A172 (cell line): ENCODE results near the gene RNF115. TPM values are rescaled to one million over a fixed set of nuclear protein-coding genes. Genes with fewer than 3 reads are reported as not detected.
"Not testable (repeated sequence)": the region's sequence is repeated elsewhere in the genome, so short reads cannot be mapped to it uniquely, and the experiment has no call there.

Source experiments
- DNase-seq: peaks from one replicate; pipeline ENCODE4 v3.0.0-alpha.2; 2015; ENCODE audit warnings: low spot score
- total RNA-seq: library from RNA; depleted of rRNA; stranded (reverse); fragments of >200 nt; shearing (Covaris generic); gene quantifications from 2 replicates; pipeline ENCODE4 v1.2.3, GENCODE V29; 2014

Gene RNF115
- total RNA-seq, 1 experiment from 2014 or later, result 23.1 TPM

- DNase-seq, result no peak
Observed at GRCh38 chr1:145777357-145778145, 46.3 kb downstream of the RNF115 start.

GRCh38 chr1:145773423-145773822 lies 50.5 kb downstream of the RNF115 start:
- DNase-seq, result no peak

- DNase-seq, result no peak
Observed at GRCh38 chr1:145771056-145771455, 52.8 kb downstream of the RNF115 start.

GRCh38 chr1:145768004-145768403 lies 55.9 kb downstream of the RNF115 start:
- DNase-seq, result not testable (repeated sequence)

- DNase-seq, result not testable (repeated sequence)
Observed at GRCh38 chr1:145766926-145767325, 57.0 kb downstream of the RNF115 start.

- DNase-seq, result not testable (repeated sequence)
Observed at GRCh38 chr1:145765585-145766360, 58.1 kb downstream of the RNF115 start.

- DNase-seq, result not testable (repeated sequence)
Observed at GRCh38 chr1:145765127-145765526, 58.8 kb downstream of the RNF115 start.

GRCh38 chr1:145764231-145764940 lies 59.5 kb downstream of the RNF115 start:
- DNase-seq, result not testable (repeated sequence)

GRCh38 chr1:145762001-145762400 lies 61.9 kb downstream of the RNF115 start:
- not testable (repeated sequence) for DNase-seq

- not testable (repeated sequence) for DNase-seq
Observed at GRCh38 chr1:145761498-145761897, 62.4 kb downstream of the RNF115 start.

- not testable (repeated sequence) for DNase-seq
Observed at GRCh38 chr1:145760395-145760949, 63.4 kb downstream of the RNF115 start.

- no peak for DNase-seq
Observed at GRCh38 chr1:145759721-145760120, 64.2 kb downstream of the RNF115 start.

GRCh38 chr1:145758575-145758974 lies 65.3 kb downstream of the RNF115 start:
- no peak for DNase-seq

- no peak for DNase-seq
Observed at GRCh38 chr1:145758116-145758515, 65.8 kb downstream of the RNF115 start.

GRCh38 chr1:145757420-145757819 lies 66.5 kb downstream of the RNF115 start:
- DNase-seq, result no peak

- peak; percentile 88 for DNase-seq
Observed at GRCh38 chr1:145751491-145752037, 72.3 kb downstream of the RNF115 start.

GRCh38 chr1:145750426-145750825 lies 73.5 kb downstream of the RNF115 start:
- DNase-seq, result no peak

- no peak for DNase-seq
Observed at GRCh38 chr1:145747398-145748247, 76.3 kb downstream of the RNF115 start.

- DNase-seq, result peak; percentile 47
Observed at GRCh38 chr1:145740269-145740668, 83.6 kb downstream of the RNF115 start.

GRCh38 chr1:145736191-145736590 lies 87.7 kb downstream of the RNF115 start:
- no peak for DNase-seq

GRCh38 chr1:145730900-145731299 lies 93.0 kb downstream of the RNF115 start:
- no peak for DNase-seq
